ENCODE results near the gene NOP10. TPM values are rescaled to one million over a fixed set of nuclear protein-coding genes. Genes with fewer than 3 reads are reported as not detected.

NOP10 gene
- total and polyA plus RNA-seq, 2 of the 8 experiments (the other 6 are each of a cell fraction or from before 2014, with no cell fraction given), result 285 to 981 TPM

DNA sequence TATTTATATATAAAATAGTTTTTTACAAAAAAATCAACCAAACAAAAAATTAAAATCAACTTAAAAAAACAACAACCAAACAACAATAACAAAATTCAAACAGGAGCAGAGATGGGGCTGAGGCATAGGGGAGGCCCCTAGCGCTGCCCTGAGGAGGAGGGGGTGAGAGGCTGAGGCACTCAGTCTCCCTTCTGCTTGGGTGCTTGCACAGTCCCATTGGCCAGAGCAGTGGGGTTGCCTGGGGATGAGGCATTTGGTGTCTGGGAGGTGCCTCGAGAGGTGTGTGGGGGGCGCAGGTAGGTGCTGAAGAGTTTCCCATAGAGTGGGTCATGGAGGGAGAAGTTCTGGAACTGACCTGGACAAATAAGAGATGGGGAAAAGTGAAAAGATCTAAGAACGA, 16.0 kb upstream of the NOP10 start:
- CTCF ChIA-PET (ENCODE audit: partially characterized antibody), result interaction anchor here (1.0 to 2.4 kb wide), 9 partner anchors 9 to 262 kb away, joined by 3 to 29 read pairs (median 4); partner anchors contain the start of genes LPCAT4, NOP10 and NUTM1
- TF ChIP-seq FOSL1 (IDR thresholded peaks at IDR 0.05; ENCODE audit: insufficient read depth, low read depth, low read length) (no peak), HDAC2 (IDR thresholded peaks at IDR 0.05; ENCODE audit: borderline replicate concordance in 1 of 2, low read depth in 2 of 2, low read length in 2 of 2) (no peak)
- Histone ChIP-seq H4K20me1 (replicated peaks in 1 of 2; ENCODE audit: control insufficient read depth in 1 of 2, insufficient read depth in 2 of 2, low read length in 2 of 2) (peaks cover 3 to 7% of the 10 kb centered on the region in 2 experiments), H4K5ac (ENCODE audit: insufficient read length, low read depth, low read length) (no peak overlapping the region), H3K4ac (replicated peaks; ENCODE audit: insufficient read length, low read depth, low read length) (no peak overlapping the region), H3K14ac (ENCODE audit: insufficient read length) (no peak overlapping the region), H3K4me2 (ENCODE audit: insufficient read depth in 1 of 2, low read depth in 2 of 2, low read length in 2 of 2) (no peak overlapping the region), H3K56ac (replicated peaks; ENCODE audit: insufficient read length, low read depth, low read length) (no peak overlapping the region), H2BK15ac (ENCODE audit: low read length) (no peak overlapping the region), H2BK5ac (ENCODE audit: low read depth, low read length) (no peak overlapping the region), H2BK120ac (replicated peaks; ENCODE audit: low read depth, low read length) (no peak overlapping the region), H3K9ac (replicated peaks in 1 of 4; ENCODE audit: extremely low read depth in 1 of 4, low read depth in 3 of 4, low read length in 3 of 4) (no peak overlapping the region), H2AFZ (ENCODE audit: low read length) (no peak overlapping the region), H3K27ac (ENCODE audit: low read depth, low read length) (no peak overlapping the region), H3K23me2 (ENCODE audit: low read depth, low read length) (no peaks in the 10 kb centered on the region), H3K4me1 (replicated peaks in 1 of 4; ENCODE audit: control insufficient read depth in 3 of 4, insufficient read depth in 4 of 4, low read length in 3 of 4) (peaks cover 0 to 3% (median 0%) of the 10 kb centered on the region in 4 experiments; a peak in 1 of 7 replicates), H3K4me3 (ENCODE audit: extremely low read depth in 1 of 4, insufficient read depth in 2 of 4, low read depth in 3 of 4, low read length in 4 of 4) (no peak overlapping the region), H3K23ac (ENCODE audit: insufficient read length) (no peak overlapping the region), H2BK12ac (ENCODE audit: low read depth, low read length) (no peak overlapping the region), H2BK20ac (ENCODE audit: low read length) (no peak overlapping the region), H3K27me3 (replicated peaks in 1 of 4; ENCODE audit: control insufficient read depth in 3 of 4, extremely low read depth in 1 of 4, insufficient read depth in 3 of 4, low read length in 3 of 4) (no peaks in the 10 kb centered on the region), H3K79me1 (ENCODE audit: low read depth, low read length) (0 out of 2 replicates have a peak, but pooled peaks cover 2% of the 10 kb centered on the region), H3K79me2 (ENCODE audit: control insufficient read depth in 1 of 2, insufficient read depth in 2 of 2, low read length in 2 of 2) (no peaks in the 10 kb centered on the region; a peak in 1 of 4 replicates), H4K91ac (replicated peaks; ENCODE audit: insufficient read length, low read length) (no peak overlapping the region), H2AK5ac (ENCODE audit: low read depth, low read length) (no peak overlapping the region), H4K8ac (ENCODE audit: extremely low read depth, insufficient read depth, low read length) (no peak overlapping the region), H3K18ac (ENCODE audit: extremely low read depth, low read length) (no peak overlapping the region), H3K9me3 (ENCODE audit: insufficient read depth in 2 of 2, low read depth in 1 of 2, low read length in 1 of 2) (no peaks in the 10 kb centered on the region), H3K36me3 (ENCODE audit: control insufficient read depth in 2 of 4, insufficient read depth in 4 of 4, low read length in 3 of 4) (peaks cover 7 to 47% (median 36%) of the 10 kb centered on the region in 4 experiments)
- no peak for FAIRE-seq
- WGBS, 2 experiments (ENCODE audit: extremely low coverage in 1 of 2, insufficient coverage in 1 of 2, insufficient read length in 1 of 2, insufficient replicate concordance in 2 of 2, low coverage in 1 of 2, low lambda C conversion rate in 2 of 2, missing lambda C conversion rate in 1 of 2), result 91% methylated on average over 4 of the region's 4 CpGs; no CpG with 5 or more reads in 1 of the 2 experiments
- POLR2A ChIA-PET (ENCODE audit: partially characterized antibody), result interaction anchor here (1.0 to 3.6 kb wide), 4 partner anchors 8 to 21 kb away, joined by 3 to 18 read pairs (median 4); partner anchors contain the start of genes LPCAT4 and SLC12A6
- no peak for DNase-seq (ENCODE audit: low read depth in 1 of 2, low spot score in 2 of 2)

Data from H1 (cell line).